Muscle of arm (tissue), 12 donors: ENCODE data around the gene GPR132. TPM values are rescaled to one million over a fixed set of nuclear protein-coding genes. Genes with fewer than 3 reads are reported as not detected.

ENCODE experiments used
- DNase-seq: peaks from one replicate; pipeline ENCODE4 v3.0.0-alpha.2; 2013
- polyA plus RNA-seq, 12 donors: library from polyadenylated mRNA; unstranded; fragments of 120-200 nt; gene quantifications; one replicate each; pipeline ENCODE4 v1.2.1, GENCODE V29; 2013; ENCODE audit not compliant: insufficient read length in 12 of 12

GPR132 gene
- polyA plus RNA-seq, 12 donors, result 0.49 to 2.2 (median 0.69) TPM; not detected in 2

GRCh38 chr14:105021656-105022275 lies 43.5 kb downstream of the GPR132 start:
- DNase-seq, result no peak

GRCh38 chr14:105020815-105021655 lies 44.2 kb downstream of the GPR132 start, which contains the start of gene CDCA4:
Gene CDCA4 (minus strand): TSS chr14:105021083. CDS start chr14:105011929, 9,154 bp downstream.
- peak; percentile 97 for DNase-seq

GRCh38 chr14:105019861-105020814 lies 45.1 kb downstream of the GPR132 start:
- peak; percentile 45 for DNase-seq

GRCh38 chr14:105018414-105018813 lies 46.8 kb downstream of the GPR132 start:
- no peak for DNase-seq

GRCh38 chr14:105015905-105016304 lies 49.3 kb downstream of the GPR132 start:
- no peak for DNase-seq

GRCh38 chr14:105015242-105015641 lies 50.0 kb downstream of the GPR132 start:
- DNase-seq, result no peak

GRCh38 chr14:105014631-105015030 lies 50.6 kb downstream of the GPR132 start:
- no peak for DNase-seq

GRCh38 chr14:105014032-105014431 lies 51.2 kb downstream of the GPR132 start:
- no peak for DNase-seq

- no peak for DNase-seq
Observed at GRCh38 chr14:105013150-105013785, 52.0 kb downstream of the GPR132 start.

- no peak for DNase-seq
Observed at GRCh38 chr14:105012171-105012985, 52.9 kb downstream of the GPR132 start.

- no peak for DNase-seq
Observed at GRCh38 chr14:105011312-105011990, 53.8 kb downstream of the GPR132 start.

- no peak for DNase-seq
Observed at GRCh38 chr14:105010891-105011291, 54.3 kb downstream of the GPR132 start.

- no peak for DNase-seq
Observed at GRCh38 chr14:105010106-105010505, 55.1 kb downstream of the GPR132 start.

GRCh38 chr14:105007593-105008264 lies 57.5 kb downstream of the GPR132 start:
- no peak for DNase-seq

- DNase-seq, result no peak
Observed at GRCh38 chr14:105006831-105007592, 58.2 kb downstream of the GPR132 start.

GRCh38 chr14:105005929-105006830 lies 59.0 kb downstream of the GPR132 start:
- DNase-seq, result no peak

GRCh38 chr14:105005329-105005928 lies 59.8 kb downstream of the GPR132 start:
- DNase-seq, result no peak
